Activated CD4-positive, alpha-beta memory T cell treated with anti-CD3 and anti-CD28 coated beads, Interleukin-2, amount 10 ng/mL, durations not matched to agents 7 days and 5 days (primary cell): ENCODE data around the gene DNAJC17. TPM values are rescaled to one million over a fixed set of nuclear protein-coding genes. Genes with fewer than 3 reads are reported as not detected.
A peak's percentile ranks its signal among the peaks of the same experiment; 100 is the strongest.

ENCODE experiments used
- CTCF ChIA-PET: fragments of 350-600 bp; sonication (Branson Sonifier 250); formaldehyde crosslinking; loops from one replicate; lab custom pipeline; 2021; ENCODE audit warnings: antibody characterized with exemption, inconsistent platforms; lab: Charles Lee
- POLR2A ChIA-PET: fragments of 350-600 bp; sonication (Branson Sonifier 250); formaldehyde crosslinking; loops from one replicate; lab custom pipeline; 2021; ENCODE audit warnings: antibody characterized with exemption; lab: Charles Lee
- DNase-seq: peaks from one replicate; pipeline ENCODE4 v3.0.0-alpha.2; 2020
- H3K27ac Mint-ChIP-seq: one replicate; pipeline ENCODE4 v1.8.0; 2021; ENCODE audit warnings: mild to moderate bottlenecking, mixed read lengths
- H3K27me3 Mint-ChIP-seq: one replicate; pipeline ENCODE4 v1.8.0; 2021; ENCODE audit warnings: mixed read lengths
- H3K36me3 Mint-ChIP-seq: one replicate; pipeline ENCODE4 v1.8.0; 2021; ENCODE audit warnings: low read depth, mixed read lengths
- H3K4me1 Mint-ChIP-seq: one replicate; pipeline ENCODE4 v1.8.0; 2021; ENCODE audit warnings: mixed read lengths
- H3K4me3 Mint-ChIP-seq: one replicate; pipeline ENCODE4 v1.8.0; 2021; ENCODE audit warnings: mild to moderate bottlenecking, mixed read lengths
- H3K9me3 Mint-ChIP-seq: one replicate; pipeline ENCODE4 v1.8.0; 2021; ENCODE audit warnings: mixed read lengths
- total RNA-seq, 2 experiments: library from RNA; stranded (reverse); gene quantifications; one replicate each; pipeline ENCODE4 v1.2.3, GENCODE V29; 2021

Gene DNAJC17
- total RNA-seq, 2 experiments from 2014 or later = 35.8 to 37.8 TPM

DNA sequence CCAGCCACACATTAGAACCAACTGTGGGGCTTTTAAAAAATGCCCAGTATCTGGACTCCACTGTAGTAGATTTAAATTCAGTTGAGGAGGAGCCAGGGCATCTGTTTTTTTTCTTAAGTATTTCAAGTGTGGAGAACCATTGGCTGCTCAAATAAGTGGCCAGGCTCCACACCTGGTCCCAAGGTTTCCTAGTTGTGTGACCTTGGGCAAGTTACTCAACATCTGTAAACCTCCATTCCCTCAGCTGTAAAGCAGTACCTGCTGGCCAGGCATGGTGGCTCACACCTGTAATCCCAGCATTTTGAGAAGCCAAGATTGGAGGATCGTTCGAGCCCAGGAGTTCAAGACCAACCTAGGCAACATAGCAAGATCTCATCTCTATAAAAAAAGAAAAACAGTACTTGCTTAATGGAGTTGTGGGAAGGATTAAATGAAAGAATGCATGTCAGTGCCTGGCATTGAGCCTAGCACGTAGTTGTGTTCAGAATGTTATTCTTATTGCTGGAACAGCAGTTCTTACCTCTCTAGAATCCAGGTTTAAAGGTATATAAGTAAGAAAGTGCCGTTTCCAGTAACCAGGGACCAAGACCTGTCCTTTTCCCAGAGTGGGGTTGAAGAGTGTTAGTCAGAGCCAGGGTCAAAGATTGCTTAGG, 19.3 kb upstream of the DNAJC17 start:
- POLR2A ChIA-PET = no interaction called here
- H3K27ac Mint-ChIP-seq = no peak overlapping the region
- no peaks in the 10 kb centered on the region for H3K9me3 Mint-ChIP-seq
- H3K4me3 Mint-ChIP-seq = no peak overlapping the region
- no peaks in the 10 kb centered on the region for H3K36me3 Mint-ChIP-seq
- no peak for DNase-seq
- CTCF ChIA-PET = no interaction called here
- H3K4me1 Mint-ChIP-seq = peaks cover 2% of the 10 kb centered on the region
- peaks cover 14% of the 10 kb centered on the region for H3K27me3 Mint-ChIP-seq

- no peak overlapping the region for H3K27ac Mint-ChIP-seq
- no peak for DNase-seq
- peaks cover 14% of the 10 kb centered on the region for H3K27me3 Mint-ChIP-seq
- ChIA-PET CTCF (no interaction called here), POLR2A (no interaction called here)
- H3K4me1 Mint-ChIP-seq = peaks cover 2% of the 10 kb centered on the region
- H3K9me3 Mint-ChIP-seq = no peaks in the 10 kb centered on the region
- H3K4me3 Mint-ChIP-seq = no peak overlapping the region
- H3K36me3 Mint-ChIP-seq = no peaks in the 10 kb centered on the region
Observed at GRCh38 chr15:40825661-40826422, 18.6 kb upstream of the DNAJC17 start.

DNA sequence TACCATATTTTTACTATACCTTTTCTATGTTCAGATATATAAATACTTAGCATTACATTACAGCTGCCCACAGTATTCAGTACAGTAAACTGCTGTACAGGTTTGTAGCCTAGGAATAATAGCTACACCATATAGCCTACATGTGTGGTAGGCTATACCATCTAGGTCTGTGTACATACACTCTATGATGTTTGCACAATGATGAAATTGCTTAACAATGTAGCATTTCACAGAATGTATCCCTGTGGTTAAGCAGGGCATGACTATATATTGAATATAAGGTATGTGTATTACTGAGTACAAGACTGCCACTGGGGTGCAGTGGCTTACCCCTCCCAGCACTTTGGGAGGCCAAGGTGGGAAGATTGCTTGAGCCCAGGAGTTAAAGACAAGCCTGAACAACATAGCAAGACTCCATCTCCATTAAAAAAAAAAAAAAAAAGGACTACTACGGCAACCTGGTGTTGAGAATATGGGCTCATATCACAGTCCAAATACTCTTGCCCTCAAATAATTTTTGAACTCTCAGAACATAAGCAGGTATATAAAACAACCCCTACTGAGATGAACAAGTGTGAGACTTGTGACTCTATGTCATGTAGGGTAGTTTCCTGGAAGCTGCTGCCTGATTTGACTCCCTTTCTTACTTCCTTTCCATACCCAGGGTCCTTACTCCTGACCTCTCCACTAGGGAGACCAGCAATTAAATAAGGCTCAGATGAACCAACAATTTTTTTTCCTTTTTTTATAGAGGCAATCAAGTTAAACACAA, 16.5 kb upstream of the DNAJC17 start:
- CTCF ChIA-PET = no interaction called here
- POLR2A ChIA-PET = no interaction called here
- Mint-ChIP-seq H3K4me1 (peaks cover 2% of the 10 kb centered on the region), H3K36me3 (no peaks in the 10 kb centered on the region), H3K9me3 (no peaks in the 10 kb centered on the region), H3K27ac (no peak overlapping the region), H3K4me3 (no peak overlapping the region), H3K27me3 (peaks cover 14% of the 10 kb centered on the region)
- no peak for DNase-seq

- DNase-seq = no peak
- Mint-ChIP-seq H3K36me3 (no peaks in the 10 kb centered on the region), H3K4me1 (peaks cover 2% of the 10 kb centered on the region), H3K9me3 (no peaks in the 10 kb centered on the region), H3K27ac (no peak overlapping the region), H3K27me3 (peaks cover 6% of the 10 kb centered on the region), H3K4me3 (no peak overlapping the region)
- POLR2A ChIA-PET = no interaction called here
- CTCF ChIA-PET = no interaction called here
Observed at GRCh38 chr15:40821195-40821594, 13.9 kb upstream of the DNAJC17 start.

GRCh38 chr15:40819048-40819447, 11.8 kb upstream of the DNAJC17 start:
- H3K4me1 Mint-ChIP-seq = peaks cover 2% of the 10 kb centered on the region
- peaks cover 1% of the 10 kb centered on the region for H3K27me3 Mint-ChIP-seq
- ChIA-PET CTCF (interaction anchor here (0.6 kb wide), 1 partner anchor 33 kb away, joined by 5 read pairs; no protein-coding TSS in a partner anchor), POLR2A (no interaction called here)
- H3K36me3 Mint-ChIP-seq = peaks cover 12% of the 10 kb centered on the region
- no peak overlapping the region for H3K27ac Mint-ChIP-seq
- H3K9me3 Mint-ChIP-seq = no peaks in the 10 kb centered on the region
- DNase-seq = no peak
- no peak overlapping the region for H3K4me3 Mint-ChIP-seq

GRCh38 chr15:40815042-40815698, 7.9 kb upstream of the DNAJC17 start:
- Mint-ChIP-seq H3K27me3 (no peaks in the 10 kb centered on the region), H3K27ac (no peak overlapping the region), H3K36me3 (peaks cover 17% of the 10 kb centered on the region), H3K4me3 (no peak overlapping the region), H3K4me1 (no peaks in the 10 kb centered on the region), H3K9me3 (no peaks in the 10 kb centered on the region)
- CTCF ChIA-PET = interaction anchor here (0.7 kb wide), 1 partner anchor 43 kb away, joined by 3 read pairs; no protein-coding TSS in a partner anchor
- no peak for DNase-seq
- POLR2A ChIA-PET = no interaction called here

GRCh38 chr15:40812721-40813425, 5.6 kb upstream of the DNAJC17 start:
- Mint-ChIP-seq H3K36me3 (peaks cover 17% of the 10 kb centered on the region), H3K27me3 (no peaks in the 10 kb centered on the region), H3K27ac (no peak overlapping the region), H3K4me3 (no peak overlapping the region), H3K9me3 (no peaks in the 10 kb centered on the region), H3K4me1 (peaks cover 14% of the 10 kb centered on the region)
- POLR2A ChIA-PET = no interaction called here
- CTCF ChIA-PET = interaction anchor here (0.5 to 1.1 kb wide), 2 partner anchors 45 to 279 kb away, joined by 3 to 5 read pairs; no protein-coding TSS in a partner anchor
- DNase-seq = no peak

DNA sequence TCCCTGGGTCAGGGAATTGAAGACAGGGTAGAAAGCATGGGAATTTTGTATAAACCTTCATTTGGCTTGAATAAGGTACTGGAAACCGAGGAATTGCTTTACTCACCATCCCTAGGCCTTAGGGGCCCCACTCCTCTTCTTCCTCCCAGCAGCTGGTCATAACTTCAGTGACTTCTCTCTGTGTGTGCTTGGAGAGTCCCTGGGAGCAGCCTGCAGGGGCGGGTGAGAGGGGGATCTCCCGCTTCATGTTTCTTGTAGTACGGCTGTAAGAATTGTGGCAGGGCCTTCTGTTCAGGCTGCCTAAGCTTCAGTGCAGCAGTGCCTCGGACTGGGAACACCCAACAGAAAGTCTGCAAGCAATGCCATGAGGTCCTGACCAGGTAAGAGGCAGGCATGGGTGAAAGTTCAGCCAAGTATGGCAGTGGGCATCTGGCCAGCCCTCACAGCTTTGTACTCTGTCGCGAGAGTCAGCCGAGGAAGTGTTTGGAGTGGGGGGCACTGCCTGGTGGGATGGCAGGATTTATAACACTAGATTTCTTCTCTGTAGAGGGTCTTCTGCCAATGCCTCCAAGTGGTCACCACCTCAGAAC, 1.7 kb upstream of the DNAJC17 start:
- Mint-ChIP-seq H3K9me3 (no peaks in the 10 kb centered on the region), H3K4me3 (peak overlapping the region; percentile 91), H3K36me3 (peaks cover 5% of the 10 kb centered on the region), H3K27ac (no peak overlapping the region), H3K4me1 (peaks cover 25% of the 10 kb centered on the region), H3K27me3 (no peaks in the 10 kb centered on the region)
- CTCF ChIA-PET = no interaction called here
- POLR2A ChIA-PET = no interaction called here
- DNase-seq = no peak

DNA sequence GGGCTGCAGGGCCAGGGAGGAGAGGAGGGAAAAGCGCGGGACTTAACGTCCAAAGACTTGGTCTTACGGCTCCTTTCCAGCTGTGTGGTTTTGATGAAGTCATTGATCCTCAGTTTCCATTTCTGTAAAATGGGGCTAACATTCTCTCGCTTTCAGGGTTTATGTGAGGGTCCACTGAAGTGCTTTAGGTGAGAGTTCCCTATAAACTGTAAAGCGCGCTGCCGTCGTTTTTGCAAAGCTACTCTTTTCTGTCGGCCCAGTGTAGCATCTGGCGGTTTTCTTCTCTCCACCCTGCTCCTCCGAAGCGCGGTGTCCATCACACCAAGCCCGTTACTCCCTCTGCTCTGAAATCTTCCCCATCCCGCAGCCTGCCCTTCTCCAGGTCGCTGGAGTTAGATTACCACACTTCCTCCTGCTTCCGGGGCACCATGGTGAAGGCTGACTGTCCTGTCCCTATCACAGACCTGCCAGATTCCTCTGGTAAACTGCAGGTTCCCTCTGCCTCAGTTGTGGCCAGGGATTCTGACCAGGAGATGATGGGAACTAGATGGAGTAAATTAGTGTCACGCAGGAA, 702 bp upstream of the DNAJC17 start:
- Mint-ChIP-seq H3K4me3 (peak overlapping the region; percentile 91), H3K9me3 (no peaks in the 10 kb centered on the region), H3K27ac (peak overlapping the region; percentile 95), H3K36me3 (no peaks in the 10 kb centered on the region), H3K4me1 (peaks cover 25% of the 10 kb centered on the region), H3K27me3 (no peaks in the 10 kb centered on the region)
- ChIA-PET POLR2A (interaction anchor here (1.2 to 2.3 kb wide), 8 partner anchors 11 to 113 kb away, joined by 3 to 15 read pairs (median 5); partner anchors contain the start of genes C15orf62 and RAD51), CTCF (interaction anchor here (0.6 to 4.0 kb wide), 9 partner anchors 22 to 237 kb away, joined by 3 to 16 read pairs (median 3); partner anchors contain the start of genes GCHFR and VPS18)
- DNase-seq = no peak

DNA sequence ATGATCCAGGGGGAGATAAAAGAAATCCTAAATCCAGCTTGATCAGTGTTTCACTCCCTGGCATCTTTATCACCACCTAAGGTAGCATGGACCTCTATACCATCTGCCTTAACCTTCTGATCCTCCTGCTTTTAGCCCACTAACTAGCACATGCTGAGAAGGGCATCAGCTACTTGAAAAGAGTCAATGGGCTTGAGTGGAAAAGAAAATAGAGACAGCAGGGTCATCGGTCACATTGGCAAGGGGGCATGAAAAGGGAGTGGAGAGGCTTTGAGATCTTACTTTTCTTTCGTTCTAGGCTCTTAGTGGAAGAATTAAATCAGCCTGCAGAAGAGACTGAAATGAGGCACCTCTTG, 623 bp downstream of the DNAJC17 start:
- Mint-ChIP-seq H3K4me1 (peaks cover 28% of the 10 kb centered on the region), H3K27me3 (no peaks in the 10 kb centered on the region), H3K9me3 (no peaks in the 10 kb centered on the region), H3K4me3 (peak overlapping the region; percentile 91), H3K27ac (peak overlapping the region; percentile 95), H3K36me3 (peaks cover 3% of the 10 kb centered on the region)
- DNase-seq = no peak
- ChIA-PET POLR2A (interaction anchor here (0.8 to 2.3 kb wide), 11 partner anchors 10 to 111 kb away, joined by 3 to 15 read pairs (median 4); partner anchors contain the start of genes C15orf62 and RAD51), CTCF (interaction anchor here (0.7 to 4.0 kb wide), 13 partner anchors 20 to 1079 kb away, joined by 3 to 16 read pairs (median 3); partner anchors contain the start of genes GCHFR, RAD51 and VPS18)

GRCh38 chr15:40803688-40804087, 3.6 kb downstream of the DNAJC17 start:
- no peak overlapping the region for H3K4me3 Mint-ChIP-seq
- POLR2A ChIA-PET = interaction anchor here (0.7 kb wide), 1 partner anchor 1315 kb away, joined by 3 read pairs; no protein-coding TSS in a partner anchor
- CTCF ChIA-PET = interaction anchor here (0.6 kb wide), 1 partner anchor 148 kb away, joined by 4 read pairs; no protein-coding TSS in a partner anchor

More at GRCh38 chr15:40803688-40804087, 3.6 kb downstream of the DNAJC17 start:
- Mint-ChIP-seq H3K27ac (no peak overlapping the region), H3K27me3 (no peaks in the 10 kb centered on the region), H3K9me3 (no peaks in the 10 kb centered on the region), H3K36me3 (peaks cover 8% of the 10 kb centered on the region), H3K4me1 (peaks cover 27% of the 10 kb centered on the region)
- DNase-seq = no peak
